Left forelimb (tissue), 1 donor: ENCODE data around the gene NSFL1C.

Experiments
- DNase-seq: peaks from one replicate; pipeline ENCODE4 v3.0.0-alpha.2; 2018; ENCODE audit warnings: low spot score

Gene NSFL1C

GRCh38 chr20:1484438-1485116 is 17.9 kb upstream of the NSFL1C start:
- no peak for DNase-seq

DNA sequence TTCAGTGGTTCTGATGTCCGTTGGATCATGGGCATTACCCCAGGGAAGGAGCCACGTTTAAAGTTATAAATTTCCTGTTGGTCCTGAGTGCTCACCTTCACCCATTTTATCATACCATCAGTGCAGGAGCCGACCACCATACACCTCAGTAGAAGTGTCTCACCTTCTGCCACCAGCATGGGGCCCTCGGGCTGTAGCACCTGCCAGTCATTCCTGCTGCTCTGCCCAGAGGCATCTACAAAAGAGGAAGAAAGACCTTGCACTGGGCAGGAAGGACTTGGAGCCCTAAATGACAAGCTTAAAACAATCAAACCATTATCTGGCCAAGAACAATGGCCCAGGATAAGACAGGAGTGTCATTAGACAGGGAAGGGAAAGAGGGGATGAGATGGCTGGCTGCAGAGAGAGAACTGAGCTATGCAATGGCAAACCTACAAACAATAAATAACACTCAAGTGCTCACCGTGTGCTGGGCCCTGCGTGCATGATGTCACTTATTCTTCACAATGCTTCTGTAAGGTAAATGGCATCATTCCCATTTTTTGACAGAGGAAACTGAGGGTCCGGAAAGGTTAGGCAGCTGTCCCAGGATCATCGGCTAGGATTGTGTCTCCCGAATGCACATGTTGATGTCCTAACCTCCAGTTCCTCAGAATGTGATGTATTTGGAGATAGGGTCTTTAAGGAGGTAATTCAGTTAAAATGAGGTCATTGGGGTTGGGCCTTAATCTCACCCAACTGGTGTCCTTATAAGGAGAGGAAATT is 13.4 kb upstream of the NSFL1C start:
- DNase-seq: no peak

DNA sequence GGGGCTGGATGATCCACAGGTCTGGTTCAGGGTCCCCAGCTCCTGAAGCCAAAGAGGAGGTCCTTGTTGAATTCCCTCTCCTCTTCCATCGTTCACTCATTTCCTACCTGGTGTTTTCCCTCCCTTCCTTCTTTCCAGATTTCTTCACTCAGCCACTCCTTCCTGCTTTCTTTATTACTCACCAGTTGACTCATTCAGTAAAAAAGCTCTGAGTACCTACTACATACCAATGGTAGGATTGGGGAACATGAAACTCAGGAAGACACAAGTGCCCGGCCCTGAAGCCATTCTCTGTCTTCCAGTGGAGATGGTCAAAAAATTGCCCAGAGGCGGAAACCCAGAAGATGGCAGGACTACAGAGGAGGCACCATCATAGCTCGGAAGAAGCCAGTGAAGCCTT is 11.9 kb upstream of the NSFL1C start:
- DNase-seq: no peak

GRCh38 chr20:1477896-1478490 is 11.3 kb upstream of the NSFL1C start:
- no peak for DNase-seq

GRCh38 chr20:1474817-1475603 is 8.4 kb upstream of the NSFL1C start:
- DNase-seq: no peak

DNA sequence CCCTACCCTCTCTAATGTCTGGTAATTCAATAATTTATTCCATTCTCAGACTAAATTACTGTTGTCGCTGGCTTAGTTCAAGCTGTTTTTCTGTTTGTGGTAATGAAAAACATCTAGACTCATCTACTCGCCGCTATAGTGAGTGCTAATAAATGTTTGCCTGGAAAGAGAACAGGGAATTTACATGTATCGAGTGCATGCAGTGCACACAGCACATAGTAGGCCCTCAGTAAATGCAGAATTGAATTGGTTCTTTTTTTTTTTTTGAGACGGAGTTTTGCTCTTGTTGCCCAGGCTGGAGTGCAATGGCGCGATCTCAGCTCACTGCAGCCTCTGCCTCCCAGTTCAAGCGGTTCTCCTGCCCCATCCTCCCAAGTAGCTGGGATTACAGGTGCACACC is 7.7 kb upstream of the NSFL1C start:
- no peak for DNase-seq

DNA sequence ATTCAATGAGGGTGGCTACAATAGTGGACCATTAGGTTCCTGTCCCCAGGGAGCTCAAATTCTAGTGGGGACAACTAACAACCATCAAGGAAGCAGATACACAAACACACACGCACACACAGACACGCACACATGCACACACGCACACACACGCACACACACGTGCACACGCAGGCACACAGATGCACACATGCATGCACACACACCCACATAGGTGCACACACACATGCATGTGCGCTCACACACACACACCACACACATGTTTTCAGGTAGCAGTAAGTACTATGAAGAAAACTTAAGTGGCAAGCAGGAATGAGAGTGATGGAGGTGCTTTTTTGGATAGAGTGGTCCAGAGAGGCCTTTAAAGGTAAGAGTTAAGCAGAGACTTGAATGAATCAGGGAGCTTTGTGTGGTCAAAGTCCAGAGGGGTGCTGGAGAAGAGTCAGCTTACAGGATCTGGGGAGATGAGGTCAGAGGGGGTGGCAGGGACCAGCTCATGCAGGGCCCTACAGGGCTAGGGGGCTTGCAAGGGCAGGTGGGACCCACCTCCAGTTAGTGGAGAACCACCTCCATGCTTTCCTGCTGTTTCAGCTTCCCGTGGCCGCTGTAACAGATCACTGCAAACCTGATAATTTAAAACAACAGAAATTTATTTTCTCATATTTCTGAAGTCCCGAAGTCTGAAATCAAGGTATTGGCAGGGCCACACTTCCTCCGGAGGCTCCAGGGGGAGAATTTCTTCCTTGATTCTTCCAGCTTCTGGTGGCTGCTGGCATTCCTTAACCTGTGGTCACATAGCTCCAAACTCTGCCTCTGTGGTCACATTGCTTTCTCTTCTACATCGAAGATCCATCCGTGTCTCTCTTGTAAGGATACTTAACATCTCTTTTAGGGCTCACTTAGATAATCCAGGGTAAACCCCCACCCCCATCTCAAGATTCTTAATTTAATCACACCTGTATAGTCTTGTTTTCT is 6.9 kb upstream of the NSFL1C start:
- no peak for DNase-seq

GRCh38 chr20:1472556-1473245 is 6.1 kb upstream of the NSFL1C start:
- no peak for DNase-seq

DNA sequence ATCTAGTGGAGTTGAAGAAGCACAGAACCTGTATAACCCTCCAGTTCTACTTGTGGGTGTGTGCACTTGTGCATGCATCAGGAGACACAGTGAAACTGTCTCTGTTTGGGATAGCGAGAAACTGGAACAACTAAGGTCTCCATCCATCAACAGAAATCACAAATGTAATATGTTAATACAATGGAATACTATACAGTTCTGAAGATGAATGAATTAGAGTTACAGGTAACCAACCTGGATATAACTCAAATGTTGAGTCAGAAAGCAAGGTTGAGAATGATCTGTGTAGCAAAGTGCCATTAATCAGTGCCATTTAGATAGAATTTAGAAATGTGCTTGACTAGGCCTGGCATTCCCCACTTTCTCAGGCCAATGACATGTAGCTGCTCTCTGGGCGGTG is 4.6 kb upstream of the NSFL1C start:
- DNase-seq: no peak

GRCh38 chr20:1469925-1470571 is 3.4 kb upstream of the NSFL1C start:
- no peak for DNase-seq

DNA sequence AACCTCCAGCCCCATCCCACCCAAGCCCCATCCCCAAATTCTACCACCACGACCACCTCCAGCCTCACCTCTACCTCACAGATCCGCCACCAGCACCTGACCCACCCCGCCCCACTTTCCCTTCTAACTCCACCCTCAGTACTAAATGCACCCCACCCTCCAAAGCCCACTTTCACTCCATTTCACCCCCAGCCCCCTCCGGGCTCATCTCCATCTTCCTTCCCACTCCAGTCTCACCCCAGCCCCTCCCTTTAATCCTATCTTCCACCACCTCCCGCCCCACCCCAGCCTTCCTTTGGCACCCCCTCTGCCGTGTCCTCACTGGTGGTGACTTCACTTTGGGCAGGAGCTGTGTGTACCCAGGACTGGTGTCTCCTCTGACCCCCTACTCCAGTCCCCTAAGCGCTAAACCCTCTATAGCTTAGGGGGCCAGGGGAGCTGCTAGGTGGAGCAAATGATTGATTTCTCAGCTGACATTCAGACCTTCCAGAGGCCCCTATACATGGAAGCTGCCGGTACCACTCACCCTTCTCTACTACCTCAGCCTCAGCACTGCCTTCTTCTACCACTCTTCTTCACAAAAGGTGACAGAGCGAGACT is 2.8 kb upstream of the NSFL1C start:
- DNase-seq: no peak

DNA sequence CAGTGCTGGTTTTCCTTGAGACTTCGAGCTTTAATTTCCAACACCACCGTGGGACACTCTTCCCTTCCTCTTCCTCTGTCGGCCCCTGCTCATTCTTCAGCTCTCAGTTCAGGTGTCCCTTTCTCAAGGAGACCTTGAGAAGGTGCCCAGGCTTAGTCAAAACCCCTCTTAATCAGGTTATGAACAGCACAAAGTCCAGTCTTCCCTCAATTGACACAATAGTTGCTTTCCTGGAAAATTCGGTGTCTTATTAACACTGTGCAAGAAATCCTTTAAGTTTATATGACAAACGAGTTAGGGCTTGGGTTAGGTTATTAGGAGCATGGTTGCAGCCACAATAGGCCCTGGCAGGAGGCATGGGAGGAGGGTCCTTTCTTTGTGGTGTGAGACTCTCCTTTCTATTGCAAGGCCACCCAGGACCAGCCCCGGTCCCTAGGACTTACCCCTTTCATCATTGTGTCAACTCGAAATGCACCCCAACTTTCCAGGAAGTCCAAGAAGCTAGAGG is 1.5 kb upstream of the NSFL1C start:
- DNase-seq: no peak

GRCh38 chr20:1467355-1468116 is 887 bp upstream of the NSFL1C start:
- no peak for DNase-seq

DNA sequence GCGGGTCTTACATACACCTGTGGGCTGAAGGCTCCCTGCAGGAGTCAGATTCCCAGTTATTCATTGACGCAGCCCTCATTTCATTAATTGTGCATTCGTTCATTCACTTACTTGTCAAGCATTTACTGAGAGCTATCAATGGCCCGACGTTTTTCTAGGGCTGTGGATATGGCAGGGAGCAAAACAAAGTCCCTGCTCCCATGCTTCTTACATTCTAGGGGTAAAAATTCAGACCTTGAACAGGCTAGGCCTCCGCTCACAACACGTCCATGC is 369 bp upstream of the NSFL1C start:
- no peak for DNase-seq

DNA sequence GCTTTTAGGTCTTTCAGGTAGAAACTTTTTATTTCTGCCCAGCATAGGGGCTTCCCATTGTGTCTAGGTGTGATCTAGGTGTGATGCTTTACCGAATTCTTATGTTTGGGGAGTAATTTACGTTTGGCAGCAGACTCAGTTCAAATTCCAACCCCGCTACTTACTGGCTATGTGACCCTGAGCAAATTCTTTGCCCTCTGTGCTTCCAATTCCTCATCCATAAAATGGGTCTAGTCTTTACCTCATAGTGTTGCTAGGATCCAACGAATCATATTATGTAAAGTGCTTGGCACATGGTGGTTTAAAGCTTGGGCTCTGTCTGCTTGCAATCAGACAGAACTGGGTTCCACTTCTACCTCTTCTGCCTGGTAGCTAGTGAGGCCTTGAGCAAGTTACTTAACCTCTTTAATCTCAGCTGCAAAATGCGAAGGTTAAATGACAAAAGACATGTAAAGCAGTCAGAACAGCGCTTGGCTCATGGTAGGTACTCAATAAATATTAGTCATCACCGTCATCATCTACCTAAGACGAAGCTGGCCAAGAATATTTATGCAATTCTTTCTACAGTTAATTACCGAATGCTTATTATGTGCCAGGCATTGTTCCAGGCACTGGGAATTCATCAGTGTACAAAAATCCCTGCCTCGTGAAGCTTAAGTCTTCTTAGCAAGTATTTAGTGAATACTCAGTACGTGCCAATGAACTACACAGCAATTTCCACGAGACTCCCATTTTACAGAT is 1.0 kb downstream of the NSFL1C start:
- no peak for DNase-seq

DNA sequence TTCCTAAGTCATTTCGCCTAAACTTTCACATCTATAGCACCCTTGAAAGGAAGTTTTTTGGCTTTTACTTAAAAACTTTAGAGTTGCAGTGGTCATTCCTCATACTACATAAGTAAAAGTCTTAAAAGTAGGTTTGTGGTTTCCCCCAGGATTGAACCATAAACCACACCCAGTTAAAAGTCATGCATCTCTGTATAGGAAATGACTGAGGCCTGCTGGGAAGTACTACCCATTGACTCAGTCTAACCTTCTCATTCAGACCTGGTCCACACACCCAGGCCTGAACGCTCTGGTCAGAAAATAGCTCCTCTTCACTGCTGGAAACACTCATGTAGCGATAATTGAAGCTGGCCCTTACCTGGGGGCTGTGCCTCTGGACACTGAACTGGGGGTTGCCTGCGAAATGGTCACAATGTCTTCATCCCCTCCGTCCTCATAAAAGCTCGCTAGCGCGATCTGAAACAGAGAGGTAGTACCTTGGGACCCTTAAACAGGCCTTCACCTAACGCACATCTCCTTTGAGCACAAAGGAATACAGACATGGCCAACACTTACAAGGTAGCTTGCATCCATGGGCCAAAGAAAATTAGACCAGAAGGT is 2.6 kb downstream of the NSFL1C start:
- no peak for DNase-seq

GRCh38 chr20:1462834-1463233 is 3.8 kb downstream of the NSFL1C start:
- DNase-seq: no peak

DNA sequence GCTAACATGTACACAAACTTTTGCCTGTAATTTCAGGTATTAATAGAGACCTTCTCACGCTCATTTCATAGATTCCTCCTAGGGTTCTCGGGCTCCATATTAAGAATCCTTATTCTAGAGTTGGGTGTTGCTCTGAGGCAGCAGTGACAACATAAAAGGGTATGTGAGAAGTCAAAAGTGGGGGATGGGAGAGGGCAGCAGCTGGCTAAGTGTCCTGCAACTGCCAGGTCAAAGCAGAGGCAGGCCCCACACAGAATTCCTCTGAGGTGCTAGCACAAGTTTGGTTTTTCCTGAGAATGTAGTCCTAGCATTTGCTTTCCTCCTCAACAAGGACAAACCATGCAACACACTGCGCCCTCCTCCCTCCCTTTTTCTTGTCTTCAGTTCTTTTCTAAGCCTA is 4.6 kb downstream of the NSFL1C start:
- DNase-seq: no peak
